ENCODE measurements around the gene COG5.
"Not testable (repeated sequence)": the region's sequence is repeated elsewhere in the genome, so short reads cannot be mapped to it uniquely, and the experiment has no call there.

COG5 gene

DNA sequence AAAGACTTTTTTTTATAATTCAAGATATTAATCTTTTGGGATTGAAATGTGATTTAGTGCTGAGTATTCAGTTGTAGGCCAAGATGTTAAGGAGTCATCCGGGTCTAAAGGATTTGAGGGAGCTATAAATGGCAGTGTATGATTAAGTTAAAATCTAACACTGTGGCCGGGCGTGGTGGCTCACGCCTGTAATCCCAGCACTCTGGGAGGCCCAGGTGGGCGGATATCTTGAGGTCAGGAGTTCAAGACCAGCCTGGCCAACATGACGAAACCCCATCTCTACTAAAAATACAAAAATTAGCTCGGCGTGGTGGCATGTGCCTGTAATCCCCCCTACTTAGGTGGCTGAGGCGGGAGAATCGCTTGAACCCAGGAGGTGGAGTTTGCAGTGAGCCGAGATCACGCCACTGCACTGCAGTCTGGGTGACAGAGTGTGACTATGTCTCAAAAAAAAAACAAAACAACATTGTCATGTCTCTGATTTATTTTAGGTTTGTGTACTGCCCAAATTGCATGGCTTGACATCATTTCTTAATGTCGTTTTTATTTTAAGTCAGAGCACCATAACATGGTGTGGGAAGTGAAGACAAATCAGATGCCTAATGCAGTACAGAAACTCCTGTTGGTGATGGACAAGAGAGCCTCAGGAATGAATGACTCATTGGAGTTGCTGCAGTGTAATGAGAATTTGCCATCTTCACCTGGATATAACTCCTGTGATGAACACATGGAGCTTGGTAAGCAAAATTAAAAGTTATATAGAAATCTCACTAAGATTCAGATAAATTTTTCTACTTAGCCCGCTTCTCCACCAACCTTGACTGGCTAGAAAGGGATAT, 384.2 kb downstream of the COG5 start:
- peak; percentile 41 for DNase-seq (ENCODE audit: low spot score)

DNA sequence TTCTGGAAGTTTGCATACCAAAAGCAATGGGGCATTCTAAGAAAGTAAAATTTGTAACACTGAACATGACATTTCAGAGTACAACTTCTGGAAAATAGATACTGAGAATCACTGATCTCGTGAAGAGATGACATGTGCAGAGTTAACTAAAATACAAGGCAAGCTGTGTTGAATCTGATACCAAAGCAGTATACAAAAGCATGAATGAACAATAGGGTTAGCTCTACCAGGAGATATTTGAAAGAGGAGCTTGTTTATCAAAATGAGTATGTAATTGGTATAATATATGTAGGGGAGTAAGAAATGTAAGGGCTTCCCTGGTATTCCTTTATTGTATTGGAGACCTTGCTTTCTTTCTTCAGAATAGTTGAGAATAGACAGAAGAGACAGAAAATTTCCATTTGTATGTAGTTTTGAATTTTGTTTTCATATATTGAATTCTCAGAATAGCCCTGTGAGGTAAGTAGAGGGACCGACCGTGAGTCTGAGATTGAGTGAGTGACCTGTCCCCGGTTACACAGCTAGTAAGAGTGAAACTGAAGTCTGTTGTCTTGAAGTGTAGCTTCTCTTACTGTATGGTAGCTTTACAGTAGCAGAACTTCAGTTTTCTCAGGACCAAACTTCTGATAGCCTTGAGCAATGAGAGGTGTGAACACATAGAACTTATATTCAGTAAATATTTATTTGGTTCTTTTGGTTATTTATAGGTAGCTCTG, 389.9 kb downstream of the COG5 start:
- DNase-seq (ENCODE audit: low spot score) = no peak

DNA sequence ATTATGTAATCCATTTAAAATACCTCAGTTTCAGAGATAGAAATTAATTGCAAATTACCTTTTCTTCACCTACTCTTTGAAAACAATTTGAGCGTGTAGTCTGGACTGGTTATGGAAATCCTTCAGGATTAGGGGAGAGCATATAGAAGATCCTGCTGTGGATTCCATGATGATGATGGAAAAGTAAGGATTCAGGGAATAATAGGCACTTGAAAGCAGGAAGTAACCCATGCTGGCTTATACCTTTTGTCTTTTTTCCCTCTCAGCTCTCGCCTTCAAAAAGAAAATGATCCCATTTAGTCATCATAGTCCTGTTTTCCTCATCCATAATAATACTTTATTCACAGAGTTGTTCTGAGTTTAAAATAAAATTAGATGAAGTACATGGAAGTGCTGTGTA, 390.5 kb downstream of the COG5 start:
- no peak for DNase-seq (ENCODE audit: low spot score)

DNA sequence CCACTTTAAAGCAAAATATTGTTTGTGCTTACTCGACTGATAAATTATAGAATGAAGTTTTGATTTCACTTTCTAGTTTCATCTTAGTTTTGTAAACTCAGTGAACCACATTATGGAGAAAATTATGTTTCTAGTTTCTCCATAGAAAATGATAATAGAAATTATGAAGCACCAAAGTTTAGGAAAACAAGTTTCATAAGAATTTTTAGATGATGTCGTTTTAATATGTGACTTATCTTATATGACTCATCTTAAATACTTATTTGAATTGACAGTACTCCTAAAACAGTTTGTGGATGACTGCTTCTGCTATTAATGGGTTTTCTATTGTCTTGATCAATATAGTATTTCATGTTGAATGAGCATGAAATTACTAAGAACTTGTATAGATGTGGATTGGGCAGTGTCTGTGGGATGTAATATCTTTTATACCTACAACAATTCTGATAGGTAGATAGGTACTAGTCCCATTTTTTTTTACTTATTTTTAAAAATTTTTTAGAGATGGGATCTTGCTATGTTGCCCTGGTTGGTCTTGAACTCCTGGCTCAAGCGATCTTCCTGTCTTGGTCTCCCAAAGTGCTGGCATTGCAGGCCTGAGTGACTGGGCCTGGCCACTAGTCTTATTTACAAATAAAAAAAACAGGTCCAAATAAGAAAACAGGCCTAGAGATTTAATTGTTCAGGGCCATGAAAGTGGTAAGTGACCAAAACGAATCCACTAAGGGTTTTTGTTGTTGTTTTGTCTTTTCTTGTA, 391.3 kb downstream of the COG5 start:
- DNase-seq (ENCODE audit: low spot score) = no peak

DNA sequence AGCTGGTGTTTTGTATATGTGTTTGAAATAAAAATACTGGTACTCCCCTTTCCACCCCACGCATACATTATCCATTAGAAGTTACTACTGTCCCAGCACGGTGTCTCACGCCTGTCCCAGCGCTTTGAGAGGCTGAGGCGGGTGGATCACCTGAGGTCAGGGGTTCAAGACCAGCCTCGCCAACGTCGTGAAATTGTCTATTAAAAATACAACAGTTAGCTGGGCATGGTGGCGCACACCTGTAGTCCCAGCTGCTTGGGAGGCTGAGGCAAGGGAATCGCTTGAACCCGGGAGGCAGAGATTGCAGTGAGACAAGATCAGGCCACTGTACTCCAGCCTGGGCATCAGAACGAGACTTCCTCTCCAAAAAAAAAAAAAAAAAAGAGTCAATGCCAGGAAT, 392.2 kb downstream of the COG5 start:
- DNase-seq (ENCODE audit: low spot score) = no peak

DNA sequence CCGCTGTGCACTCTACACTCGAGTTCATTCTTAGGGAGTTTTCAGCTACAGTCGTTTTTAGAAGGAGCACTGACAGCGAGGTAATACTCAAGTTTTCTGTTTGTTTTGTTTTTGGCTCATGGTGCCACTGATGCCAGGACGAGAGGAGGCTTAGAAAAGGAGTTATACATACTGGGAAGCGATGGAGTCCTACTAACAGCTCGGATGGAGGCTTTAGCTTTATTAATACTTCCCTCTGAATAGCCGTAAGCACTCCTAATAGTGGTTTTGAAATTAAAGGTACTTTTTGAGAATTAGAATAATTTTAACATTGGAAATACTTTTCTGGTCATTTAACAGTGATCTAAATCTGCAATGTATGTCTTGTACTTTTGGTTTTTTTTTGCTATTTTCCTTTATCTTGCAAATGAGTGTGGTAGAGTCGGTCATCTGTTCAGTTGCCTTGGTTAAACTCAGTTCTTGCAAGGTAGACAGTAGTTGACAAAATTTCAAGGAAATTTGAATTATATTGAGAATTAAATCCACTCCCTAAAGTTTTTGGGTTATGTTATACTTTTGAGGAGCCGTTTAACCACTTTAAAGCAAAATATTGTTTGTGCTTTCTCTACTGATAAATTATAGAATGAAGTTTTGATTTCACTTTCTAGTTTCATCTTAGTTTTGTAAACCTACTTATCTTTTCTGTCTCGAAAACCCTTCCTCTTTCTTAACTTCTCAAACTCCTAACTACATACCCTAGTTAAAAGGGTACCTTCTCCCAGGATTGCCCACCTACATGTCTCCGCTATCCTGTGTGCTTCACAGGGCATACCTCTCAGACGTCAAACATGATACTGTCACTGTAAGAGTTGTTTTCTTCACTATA, 393.4 kb downstream of the COG5 start:
- no peak for DNase-seq (ENCODE audit: low spot score)

DNA sequence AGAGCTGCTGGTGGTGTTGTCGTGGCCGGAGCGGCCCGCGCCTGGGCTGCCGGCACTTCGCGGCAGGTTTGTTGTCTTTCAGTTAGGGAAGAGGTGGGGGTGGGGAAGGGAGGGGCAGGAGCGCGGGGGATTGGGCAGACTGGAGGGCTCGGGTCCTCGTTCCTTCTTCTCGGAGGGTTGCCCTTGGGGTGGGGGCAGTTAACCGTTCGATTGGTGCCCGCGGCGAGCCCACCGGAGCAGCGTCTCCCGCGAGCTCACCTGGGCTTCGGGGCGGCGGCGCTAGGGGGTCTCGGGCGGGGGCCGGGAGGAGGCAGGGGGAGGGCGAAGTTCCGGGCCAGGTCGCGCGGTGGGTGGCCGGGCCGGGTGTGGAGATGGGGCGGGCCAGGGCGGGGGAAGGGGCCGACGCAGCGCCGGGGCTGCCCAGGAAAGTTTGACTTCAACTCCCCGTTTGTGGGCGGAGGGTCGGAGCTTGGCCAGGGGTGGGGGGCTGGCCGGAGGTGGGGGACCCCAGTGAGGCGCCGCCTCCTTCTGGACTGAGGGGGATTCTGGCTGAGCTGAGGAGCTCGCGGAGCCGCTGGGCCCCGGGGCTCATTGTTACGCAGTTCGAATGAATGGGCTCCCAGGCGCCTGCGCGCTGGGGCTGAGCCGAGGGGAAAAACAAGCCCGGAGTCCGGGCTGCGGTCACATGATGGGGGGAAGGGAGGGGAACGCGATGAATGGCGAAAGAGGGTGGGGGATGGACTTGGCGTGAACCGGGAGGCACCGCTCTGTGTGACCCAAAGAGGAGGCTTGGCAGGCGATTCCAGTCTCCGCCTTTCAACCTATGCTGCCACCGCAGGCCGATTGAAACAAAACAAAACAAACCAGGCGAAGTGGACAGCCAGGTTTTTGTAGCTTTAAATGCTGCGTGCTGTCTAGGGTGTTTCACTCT, 394.3 kb downstream of the COG5 start:
- DNase-seq (ENCODE audit: low spot score) = peak; percentile 99

DNA sequence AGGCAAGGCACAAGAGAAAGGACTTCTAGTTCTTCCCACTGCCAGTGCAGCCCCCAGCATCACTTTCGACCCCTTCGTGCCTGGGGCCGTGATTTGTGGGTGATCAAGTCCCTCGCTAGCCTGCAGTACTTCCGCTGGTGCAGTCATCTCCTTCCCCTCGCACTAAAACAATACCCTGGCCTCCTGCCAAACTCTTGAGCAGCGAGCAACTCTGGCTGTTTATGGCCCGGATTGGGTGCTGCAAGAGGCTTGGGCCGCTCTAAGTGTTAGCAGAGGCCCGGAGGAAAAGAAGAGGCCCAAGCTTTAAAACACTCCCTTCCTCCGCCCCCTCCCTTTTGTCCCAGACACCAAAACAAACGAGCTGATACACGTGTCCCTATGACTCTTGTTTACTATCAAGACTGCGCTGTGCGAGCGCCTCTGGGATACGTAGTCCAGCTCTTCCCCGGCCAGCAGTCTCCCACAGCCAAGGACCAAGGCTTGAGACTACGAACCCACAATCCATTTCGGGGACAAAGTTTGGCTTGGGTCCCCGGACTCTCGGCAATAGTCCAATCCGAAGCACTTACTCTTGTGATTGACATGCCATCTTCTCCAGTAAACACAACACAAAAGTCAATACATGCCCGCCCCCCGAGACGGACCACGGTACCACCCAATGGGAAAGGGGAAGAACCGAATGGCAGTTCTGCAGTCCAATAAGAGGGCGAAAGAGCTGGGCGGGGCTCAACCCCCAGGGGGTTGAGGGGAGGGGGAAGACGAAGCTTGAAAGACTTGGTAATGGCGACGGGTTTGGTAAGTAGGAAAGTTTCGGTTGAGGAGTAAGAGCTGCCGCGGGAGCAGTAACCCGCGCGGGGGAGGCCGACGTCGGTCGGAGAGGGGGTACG, 395.2 kb downstream of the COG5 start, which contains the start of gene HBP1:
Gene HBP1 (plus strand): TSS at position 771 of the 887 bp plus-strand sequence. CDS start 10,891 bp downstream, outside the sequence.
- DNase-seq (ENCODE audit: low spot score) = peak; percentile 100

DNA sequence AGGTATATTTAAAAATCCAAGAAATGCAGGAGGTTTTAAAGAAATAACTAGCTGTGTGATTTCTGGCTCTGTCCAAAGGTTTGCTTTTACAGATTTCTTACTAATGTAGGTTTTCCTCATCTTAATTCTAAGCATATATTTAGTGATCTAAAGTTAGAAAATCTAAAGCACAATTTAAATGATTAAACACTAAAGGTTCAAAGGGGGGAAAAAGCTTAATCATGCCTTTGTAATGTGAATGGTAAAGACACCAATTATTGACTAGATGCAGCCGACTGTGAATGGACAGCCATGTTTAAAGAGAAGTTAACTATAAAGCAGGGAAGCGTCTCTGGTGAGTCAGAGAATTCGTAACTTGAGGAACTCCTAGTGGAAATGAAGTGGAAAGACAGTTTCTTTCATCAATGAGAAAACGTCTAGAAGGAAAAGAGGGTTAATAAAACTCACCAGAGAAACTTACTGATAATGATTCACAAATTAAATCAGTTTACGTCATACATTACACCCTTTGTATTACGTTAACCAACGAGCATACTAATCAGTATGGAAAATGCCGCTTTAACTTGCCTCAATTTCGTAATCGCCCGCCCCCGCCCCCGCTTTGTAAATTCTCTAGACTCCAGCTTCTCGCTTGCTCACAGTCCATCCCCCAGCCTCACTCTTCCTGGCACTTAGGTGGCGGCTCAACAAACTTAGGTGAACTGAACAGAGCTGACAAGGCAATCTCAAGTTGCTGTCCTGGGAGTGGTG, 396.1 kb downstream of the COG5 start:
- peak; percentile 96 for DNase-seq (ENCODE audit: low spot score)

DNA sequence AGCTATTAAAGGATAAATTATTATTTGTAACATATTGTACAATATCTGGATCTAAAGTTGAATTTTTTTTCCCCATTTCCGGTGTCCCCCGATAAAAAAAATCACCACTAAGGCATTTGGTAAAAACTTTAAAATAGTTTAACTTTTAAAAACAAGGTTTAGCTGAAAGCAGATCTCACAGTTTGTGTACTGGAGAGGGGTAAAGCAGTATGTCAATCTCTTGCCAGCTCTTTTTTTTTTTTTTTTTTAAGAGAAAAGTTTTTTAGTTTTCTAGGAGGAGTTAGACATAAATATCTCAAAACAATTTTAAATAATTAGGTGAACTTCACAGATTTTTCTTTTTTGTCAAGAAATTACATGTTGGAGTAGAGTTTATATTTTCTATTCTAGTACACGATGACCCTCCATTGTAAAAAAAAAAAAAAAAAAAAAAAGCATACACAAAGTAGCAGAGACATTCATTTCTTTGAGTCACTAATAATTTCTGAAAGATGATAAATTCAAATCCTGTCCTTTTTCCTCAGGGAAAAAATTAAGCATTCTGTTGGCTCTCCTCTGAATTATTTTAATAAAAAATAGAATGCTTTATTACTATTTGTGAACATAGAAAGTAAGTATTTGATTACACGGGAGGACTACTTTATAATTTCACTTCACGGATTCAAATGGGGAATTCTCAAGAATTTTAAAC, 396.8 kb downstream of the COG5 start:
- no peak for DNase-seq (ENCODE audit: low spot score)

DNA sequence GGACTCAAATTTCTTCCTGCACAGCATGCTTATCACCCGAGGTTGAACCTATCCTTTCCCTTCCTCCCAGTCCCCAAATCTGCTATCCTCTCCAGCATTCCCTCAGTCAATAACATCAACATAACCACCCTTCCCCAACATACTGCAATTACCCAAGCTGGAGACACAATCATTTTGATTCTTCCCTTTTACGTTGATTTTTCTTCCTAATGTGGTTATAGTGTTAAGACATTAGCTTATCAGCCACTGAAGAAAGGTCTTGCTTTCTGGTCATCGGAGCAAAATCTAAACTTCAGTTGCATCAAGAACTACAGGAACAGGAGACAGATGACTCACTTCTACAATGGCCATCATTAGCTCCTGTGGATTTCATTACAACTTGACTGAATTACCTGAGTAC, 398.4 kb downstream of the COG5 start:
- DNase-seq (ENCODE audit: low spot score) = no peak

DNA sequence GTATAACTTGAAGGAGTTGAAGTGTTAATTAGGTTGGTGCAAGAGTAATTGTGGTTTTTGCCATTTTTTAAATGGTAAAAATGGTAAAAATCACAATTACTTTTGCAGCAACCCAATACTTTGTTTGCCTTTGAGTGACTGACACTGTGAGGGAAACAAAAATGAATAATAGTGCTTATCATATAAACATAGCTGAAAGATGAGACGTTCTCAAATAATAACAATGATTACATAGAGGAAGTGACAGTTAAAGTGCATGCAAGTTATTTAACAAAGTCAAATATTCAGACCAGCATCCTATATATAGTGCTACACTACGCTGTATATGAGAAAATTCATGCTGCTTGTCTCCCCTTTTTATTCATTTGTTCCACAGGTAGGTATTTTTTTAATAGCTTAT, 399.6 kb downstream of the COG5 start:
- no peak for DNase-seq (ENCODE audit: low spot score)

DNA sequence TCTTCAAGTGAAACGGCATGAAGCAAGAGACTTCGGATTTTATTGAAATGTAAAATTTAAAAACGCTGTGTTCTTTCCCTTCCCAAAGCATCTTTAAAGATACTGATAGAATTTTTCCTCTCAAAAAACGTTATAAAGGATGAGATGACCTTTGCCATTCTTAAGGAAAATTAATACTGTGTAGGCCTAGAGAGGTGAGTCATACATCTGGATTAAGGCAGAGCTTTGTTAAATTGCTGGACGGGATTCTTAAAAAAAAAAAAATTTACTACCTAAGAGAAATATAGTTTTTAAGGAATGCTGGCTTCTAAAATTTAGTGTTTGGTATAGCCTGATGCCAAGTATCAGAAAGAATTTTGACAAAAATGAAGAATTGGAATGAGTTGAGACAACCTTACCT, 401.2 kb downstream of the COG5 start:
- no peak for DNase-seq (ENCODE audit: low spot score)

DNA sequence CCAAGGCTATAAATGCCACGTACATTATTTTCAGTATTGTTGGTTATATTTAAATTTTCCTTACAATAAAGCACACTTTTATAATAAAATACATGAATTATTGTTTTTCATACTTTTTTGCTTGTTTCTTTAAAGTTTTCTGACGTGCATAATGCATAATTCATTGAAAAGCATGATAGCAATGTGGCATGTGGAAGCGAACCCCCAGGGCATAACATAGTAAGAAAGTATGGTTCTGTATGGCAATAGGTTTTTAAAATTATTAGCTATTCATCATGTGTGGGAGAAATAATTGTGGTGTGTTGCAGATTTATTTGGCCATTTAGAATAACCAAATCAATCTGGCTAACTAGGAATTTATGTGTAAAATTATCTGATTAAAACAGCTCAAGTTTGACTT, 402.3 kb downstream of the COG5 start:
- DNase-seq (ENCODE audit: low spot score) = no peak

DNA sequence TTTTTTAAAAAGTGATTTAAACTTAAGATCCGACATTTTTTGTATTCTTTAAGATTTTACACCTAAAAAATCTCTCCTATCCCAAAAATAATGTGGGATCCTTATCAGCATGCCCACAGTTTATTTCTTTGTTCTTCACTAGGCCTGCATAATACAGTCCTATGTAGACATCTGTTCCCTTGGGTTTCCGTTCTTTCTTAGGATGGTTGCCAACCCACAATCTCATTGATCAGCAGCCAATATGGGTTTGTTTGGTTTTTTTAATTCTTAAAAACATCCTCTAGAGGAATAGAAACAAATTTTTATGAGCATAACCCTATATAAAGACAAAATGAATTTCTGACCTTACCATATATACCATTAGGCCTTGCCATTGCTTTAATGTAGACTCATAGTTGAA, 403.3 kb downstream of the COG5 start:
- no peak for DNase-seq (ENCODE audit: low spot score)

DNA sequence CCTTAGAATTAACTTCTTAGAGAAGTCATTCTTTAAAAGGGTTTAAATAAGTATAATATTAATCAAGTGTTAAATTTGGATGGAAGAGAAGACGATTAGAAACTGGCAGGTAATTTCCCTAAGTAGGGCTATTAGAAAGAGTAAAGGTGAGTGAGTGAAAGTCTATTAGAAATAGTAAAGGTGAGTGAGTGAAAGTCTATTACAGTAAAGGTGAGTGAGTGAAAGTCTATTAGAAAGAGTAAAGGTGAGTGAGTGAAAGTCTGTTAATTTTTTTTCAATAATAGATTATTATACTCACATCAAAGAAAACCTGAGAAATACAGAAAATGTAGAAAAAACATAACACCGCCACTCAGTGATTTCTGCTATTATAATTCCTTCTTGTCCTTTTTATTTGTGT, 405.7 kb downstream of the COG5 start:
- no peak for DNase-seq (ENCODE audit: low spot score)

DNA sequence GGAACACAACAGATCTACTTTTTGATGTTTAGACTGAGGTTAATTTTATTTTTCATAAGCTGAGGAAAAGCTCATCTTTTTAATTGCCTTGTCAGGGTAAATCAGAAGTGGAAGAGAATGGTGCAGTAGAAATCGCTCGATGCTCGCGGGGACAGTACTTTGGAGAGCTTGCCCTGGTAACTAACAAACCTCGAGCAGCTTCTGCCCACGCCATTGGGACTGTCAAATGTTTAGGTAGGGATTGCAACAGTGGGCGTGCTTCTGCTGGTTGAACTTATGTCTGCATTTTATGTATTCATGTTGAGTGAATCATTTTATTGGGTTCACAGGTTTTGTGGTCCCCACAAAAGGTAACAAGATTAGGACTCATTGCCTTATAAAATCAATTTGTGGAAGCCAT, 406.6 kb downstream of the COG5 start:
- DNase-seq (ENCODE audit: low spot score) = peak; percentile 43

DNA sequence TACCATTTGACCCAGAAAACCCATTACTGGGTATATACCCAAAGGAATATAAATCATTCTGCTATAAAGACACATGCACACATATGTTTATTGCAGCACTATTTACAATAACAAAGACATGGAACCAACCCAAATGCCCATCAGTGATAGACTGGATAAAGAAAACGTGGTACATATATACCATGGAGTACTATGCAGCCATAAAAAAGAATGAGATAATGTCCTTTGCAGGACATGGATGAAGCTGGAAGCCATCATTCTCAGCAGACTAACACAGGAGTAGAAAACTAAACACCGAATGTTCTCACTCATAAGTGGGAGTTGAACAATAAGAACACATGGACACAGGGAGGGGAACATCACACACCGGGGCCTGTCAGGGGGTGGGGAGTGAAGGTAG, 408.0 kb downstream of the COG5 start:
- DNase-seq (ENCODE audit: low spot score) = not testable (repeated sequence)

Data from SW480 (cell line).